Measurements from ENCODE around the gene HAPLN1. TPM values are rescaled to one million over a fixed set of nuclear protein-coding genes. Genes with fewer than 3 reads are reported as not detected.

The HAPLN1 gene
- total and polyA plus RNA-seq, 2 experiments from 2014 or later = 1.5 to 4.0 TPM

- Histone ChIP-seq H3K79me2 (replicated peaks; ENCODE audit: insufficient read depth) (no peaks in the 10 kb centered on the region), H3K36me3 (ENCODE audit: insufficient read depth) (no peaks in the 10 kb centered on the region), H3F3A (replicated peaks; ENCODE audit: low read depth) (no peaks in the 10 kb centered on the region), H2AFZ (no peak overlapping the region), H3K27ac (ENCODE audit: low read depth) (no peak overlapping the region), H4K20me1 (replicated peaks; ENCODE audit: insufficient read depth) (no peaks in the 10 kb centered on the region), H3K4me2 (no peak overlapping the region), H3K4me1 (ENCODE audit: insufficient read depth) (0 out of 2 replicates have a peak, but pooled peaks cover 5% of the 10 kb centered on the region), H3K4me3 (no peak overlapping the region), H3K27me3 (ENCODE audit: insufficient read depth) (no peaks in the 10 kb centered on the region), H3K9me2 (ENCODE audit: insufficient read depth) (no peaks in the 10 kb centered on the region)
- ATAC-seq (no peak), DNase-seq (ENCODE audit: low spot score) (no peak)
- Mint-ChIP-seq H3K4me3 (no peak overlapping the region), H3K27ac (no peak overlapping the region), H3K36me3 (ENCODE audit: low read depth) (no peaks in the 10 kb centered on the region), H3K27me3 (ENCODE audit: insufficient read depth, low read depth, poor library complexity) (peaks cover 2% of the 10 kb centered on the region), H3K4me1 (no peaks in the 10 kb centered on the region), H3K9me3 (no peaks in the 10 kb centered on the region)
- TF ChIP-seq ZNF114 (CRISPR knock-in tag; IDR thresholded peaks at IDR 0.05) (no peak), ETS1 (IDR thresholded peaks at IDR 0.05) (no peak), CREB1 (CRISPR knock-in tag; IDR thresholded peaks at IDR 0.05; ENCODE audit: low read depth) (no peak), NANOG (IDR thresholded peaks at IDR 0.05; ENCODE audit: borderline replicate concordance) (no peak), EZH2phosphoT487 (IDR thresholded peaks at IDR 0.05; ENCODE audit: unreplicated experiment) (no peak), CTCF (conservative IDR thresholded peaks at IDR 0.05; ENCODE audit: low read depth in 2 of 2) (no peak), REST (IDR thresholded peaks at IDR 0.05; ENCODE audit: unreplicated experiment) (no peak), STAT1 (IDR thresholded peaks at IDR 0.05; ENCODE audit: unreplicated experiment) (no peak), EZH2 (IDR thresholded peaks at IDR 0.05; ENCODE audit: low read depth, unreplicated experiment) (no peak), ZNF331 (CRISPR knock-in tag; IDR thresholded peaks at IDR 0.05; ENCODE audit: low read depth) (no peak)
Observed at GRCh38 chr5:83672646-83673045, 48.0 kb downstream of the HAPLN1 start.
